K562 (cell line): ENCODE measurements around the gene DNMT3A. TPM values are rescaled to one million over a fixed set of nuclear protein-coding genes. Genes with fewer than 3 reads are reported as not detected.

Experiments
- ATAC-seq: fragments of 200-7000 bp; cut with Tn5 transposase; 3 replicates; pipeline ENCODE4 v1.9.1; 2020; ENCODE audit warnings: moderate library complexity
- BruUV-seq: library from RNA; stranded (reverse); fragments of 400-500 nt; replicated peaks from 2 replicates; lab custom pipeline; 2021; lab: Mats Ljungman, UMichigan
- CTCF ChIA-PET: fragments of 300-600 bp; formaldehyde crosslinking; extraction: SDS; loops from one replicate; lab custom pipeline; 2021; ENCODE audit warnings: low intra/inter-chr PET ratio; lab: Yijun Ruan, JAX
- POLR2A ChIA-PET: fragments of 300-600, 350-650 bp; sonication (Branson Sonifier 250); formaldehyde crosslinking; extraction: SDS; loops from one replicate; lab custom pipeline; 2021; ENCODE audit warnings: antibody characterized with exemption, inconsistent platforms; lab: Yijun Ruan, JAX
- DNase-seq, 4 experiments: peaks; one replicate each; pipeline versions ENCODE4 v3.0.0 to v3.0.0-alpha.2; 2011 to 2018; ENCODE audit warnings: low spot score in 3 of 4, mixed read lengths in 3 of 4; ENCODE audit errors: extremely low read depth in 1 of 4
- FAIRE-seq: peaks from 2 replicates; lab custom pipeline; 2011; peaks lifted over from hg19 to GRCh38; lab: Jason Lieb, UNC
- H2AFZ ChIP-seq: 2 replicates; pipeline ENCODE4 v1.6.0; 2011; ENCODE audit warnings: low read depth, low read length, control low read depth, inconsistent platforms
- H3K27ac ChIP-seq: fragments of 200-600 bp; 3 replicates; pipeline ENCODE4 v1.8.0; 2011; ENCODE audit warnings: low read depth, mild to moderate bottlenecking, control low read depth, inconsistent platforms, low read length, moderate library complexity, mixed read lengths; ENCODE audit errors: extremely low read depth
- H3K27me3 ChIP-seq, 2 experiments: fragments of 300-600 bp in 1 of 2; 2 replicates in 1 of 2; 3 replicates in 1 of 2; pipeline versions ENCODE4 v1.6.0 to v1.8.0; 2011; ENCODE audit warnings: inconsistent platforms in 2 of 2, low read length in 2 of 2, mild to moderate bottlenecking in 1 of 2, mixed read lengths in 1 of 2, moderate library complexity in 1 of 2; ENCODE audit not compliant: control insufficient read depth in 2 of 2, insufficient read depth in 2 of 2
- H3K36me3 ChIP-seq: fragments of 300-600 bp; 3 replicates; pipeline ENCODE4 v1.8.0; 2011; ENCODE audit warnings: mild to moderate bottlenecking, low read length, inconsistent platforms; ENCODE audit not compliant: control insufficient read depth, insufficient read depth
- H3K4me1 ChIP-seq, 2 experiments: fragments of 200-600 bp in 1 of 2; replicated peaks in 1 of 2; 2 replicates in 1 of 2; 3 replicates in 1 of 2; pipeline versions ENCODE4 v1.5.1 to v1.8.0; 2011; ENCODE audit warnings: inconsistent platforms in 2 of 2, low read length in 2 of 2, mild to moderate bottlenecking in 1 of 2, mixed read lengths in 1 of 2, moderate library complexity in 1 of 2; ENCODE audit not compliant: control insufficient read depth in 2 of 2, insufficient read depth in 2 of 2
- H3K4me2 ChIP-seq: 2 replicates; pipeline ENCODE4 v1.6.1; 2011; ENCODE audit warnings: low read length, control low read depth, inconsistent platforms, mixed read lengths; ENCODE audit not compliant: insufficient read depth
- H3K4me3 ChIP-seq: fragments of 200-600 bp; sonication (generic), shearing (Covaris generic); 2 replicates; pipeline ENCODE4 v1.5.1; 2016; ENCODE audit warnings: control low read depth, inconsistent platforms
- H3K79me2 ChIP-seq: fragments of 200-600 bp; 3 replicates; pipeline ENCODE4 v1.8.0; 2011; ENCODE audit warnings: low read length, inconsistent platforms; ENCODE audit not compliant: control insufficient read depth, insufficient read depth
- H3K9ac ChIP-seq, 2 experiments: 2 replicates each; pipeline versions ENCODE4 v1.6.0 to v1.6.1; 2011; ENCODE audit warnings: low read depth in 2 of 2, low read length in 2 of 2, control low read depth in 1 of 2, inconsistent platforms in 1 of 2, mild to moderate bottlenecking in 1 of 2, mixed read lengths in 1 of 2; ENCODE audit not compliant: insufficient read depth in 1 of 2
- H3K9me1 ChIP-seq: one replicate; pipeline ENCODE4 v1.6.0; 2011; ENCODE audit warnings: inconsistent platforms, mild to moderate bottlenecking, low read length, moderate library complexity; ENCODE audit not compliant: control insufficient read depth, insufficient read depth
- H3K9me3 ChIP-seq: replicated peaks from 2 replicates; pipeline ENCODE4 v1.5.1; 2011; ENCODE audit warnings: low read depth, low read length, inconsistent platforms; ENCODE audit not compliant: control insufficient read depth, insufficient read depth
- H4K20me1 ChIP-seq: replicated peaks from 2 replicates; pipeline ENCODE4 v1.6.1; 2011; ENCODE audit warnings: low read length, inconsistent platforms, mixed read lengths; ENCODE audit not compliant: control insufficient read depth, insufficient read depth
- BRCA1 ChIP-seq, 2 experiments: fragments of 450-650 bp in 1 of 2; sonication (generic) in 1 of 2; formaldehyde crosslinking in 1 of 2; IDR thresholded peaks; 2 replicates each; pipeline versions ENCODE4 v1.5.0 to v1.6.1; 2017 to 2020; ENCODE audit warnings: mild to moderate bottlenecking in 1 of 2, missing genetic modification reagents in 1 of 2
- CHD4 ChIP-seq: fragments of 200-600 bp; sonication (generic); IDR thresholded peaks from 3 replicates; pipeline ENCODE4 v1.6.1; 2012; ENCODE audit warnings: low read depth, mild to moderate bottlenecking, mixed read lengths, low read length, inconsistent platforms; ENCODE audit not compliant: insufficient read depth, insufficient replicate concordance, poor library complexity, severe bottlenecking
- ELK1 ChIP-seq: sonication (generic); formaldehyde crosslinking; IDR thresholded peaks from 2 replicates; pipeline ENCODE4 v1.8.1; 2022; ENCODE audit warnings: missing genetic modification reagents
- FOXA1 ChIP-seq: fragments of 450-650 bp; IDR thresholded peaks from 2 replicates; pipeline ENCODE4 v1.6.1; 2016; ENCODE audit warnings: mild to moderate bottlenecking, borderline replicate concordance
- FOXK2 ChIP-seq, 2 experiments: fragments of 450-650 bp; IDR thresholded peaks in 1 of 2; conservative IDR thresholded peaks in 1 of 2; 2 replicates each; pipeline ENCODE4 v1.6.1; 2016; ENCODE audit warnings: low read depth in 2 of 2, mild to moderate bottlenecking in 1 of 2
- MCM2 ChIP-seq: fragments of 450-650 bp; IDR thresholded peaks from 2 replicates; pipeline ENCODE4 v1.6.1; 2017; ENCODE audit warnings: low read depth, mild to moderate bottlenecking
- MTA2 ChIP-seq: fragments of 450-650 bp; IDR thresholded peaks from 2 replicates; pipeline ENCODE4 v1.6.1; 2016; ENCODE audit warnings: low read depth
- NFATC3 ChIP-seq: fragments of 450-650 bp; IDR thresholded peaks from 2 replicates; pipeline ENCODE4 v1.6.1; 2017; ENCODE audit warnings: mild to moderate bottlenecking
- PHB2 ChIP-seq: fragments of 450-650 bp; IDR thresholded peaks from 2 replicates; pipeline ENCODE4 v1.6.1; 2017; ENCODE audit warnings: low read depth
- SAFB ChIP-seq: fragments of 200-400 bp; formaldehyde crosslinking; IDR thresholded peaks from 2 replicates; pipeline ENCODE4 v1.6.1; 2017; ENCODE audit warnings: low read depth, low read length, borderline replicate concordance
- SMAD2 ChIP-seq: fragments of 150-350 bp; IDR thresholded peaks from 2 replicates; pipeline ENCODE4 v1.6.1; 2014; ENCODE audit warnings: low read depth, mild to moderate bottlenecking, low read length
- SMARCE1 ChIP-seq: fragments of 450-650 bp; IDR thresholded peaks from 2 replicates; pipeline ENCODE4 v1.7.1; 2016; ENCODE audit warnings: mild to moderate bottlenecking
- ZNF146 ChIP-seq: IDR thresholded peaks from one replicate; pipeline ENCODE4 v1.6.1; 2018; ENCODE audit warnings: missing compliant biosample characterization; ENCODE audit not compliant: unreplicated experiment
- ZNF584 ChIP-seq: fragments of 200-800 bp; sonication (Bioruptor generic); IDR thresholded peaks from 2 replicates; pipeline ENCODE4 v1.6.1; 2016; ENCODE audit warnings: low read depth, mild to moderate bottlenecking, missing genetic modification characterization, missing compliant biosample characterization
- ZNF75A ChIP-seq: fragments of 450-650 bp; formaldehyde crosslinking; IDR thresholded peaks from 2 replicates; pipeline ENCODE4 v1.4.0; 2020; ENCODE audit warnings: mild to moderate bottlenecking
- WGBS: fragments of 100-300 bp; shearing (Covaris generic); methylation state at CpG from one replicate; pipeline ENCODE4 v1.1.6; 2016; ENCODE audit warnings: low coverage, mixed read lengths; ENCODE audit not compliant: insufficient coverage; ENCODE audit errors: missing lambda C conversion rate; 5-methylcytosine and 5-hydroxymethylcytosine counted together
- in situ Hi-C: fragments of 300-500 bp; cut with MboI; formaldehyde crosslinking; loops from 4 replicates; pipeline ENCODE4 v1.15.0; 2018; ENCODE audit warnings: inconsistent platforms, mixed read lengths
- intact Hi-C: fragments of 100-400 bp; cut with micrococcal nuclease; formaldehyde crosslinking; loops from 2 replicates; pipeline ENCODE4 v1.14.2; 2022
- polyA plus RNA-seq, 8 experiments: library from polyadenylated mRNA; depleted of rRNA in 4 of 8; stranded (reverse) in 5 of 8; unstranded in 3 of 8; fragments of >200 nt; fragmentation: Nextera tagmentation in 2 of 8; fragmentation: Illumina TruSeq in 1 of 8; extraction: Ambion mirVana in 2 of 8; extraction: Trizol in 1 of 8; gene quantifications; 2 replicates each; pipeline versions ENCODE4 v1.2.1 to v1.2.3, GENCODE V29; 2011 to 2014; ENCODE audit warnings: inconsistent platforms in 1 of 8, missing spikeins in 1 of 8
- total RNA-seq, 7 experiments: library from RNA; depleted of rRNA in 6 of 7; stranded (reverse); fragments of >200 nt in 6 of 7; fragmentation: Illumina TruSeq in 2 of 7; extraction: Trizol in 2 of 7; gene quantifications; 2 replicates each; pipeline versions ENCODE4 v1.2.1 to v1.2.3, GENCODE V29; 2011 to 2021; ENCODE audit warnings: low replicate concordance in 1 of 7
- TF ChIP-seq, protein P1 (sequence below): fragments of 250-450 bp; sonication (Bioruptor Pico); IDR thresholded peaks from 2 replicates; pipeline ENCODE4 v1.4.0; 2020; ENCODE audit warnings: mild to moderate bottlenecking

The DNMT3A gene
- total and polyA plus RNA-seq, 9 of the 15 experiments (the other 6 are each of a cell fraction or from before 2014, with no cell fraction given), result 3.0 to 16.0 (median 6.1) TPM

DNA sequence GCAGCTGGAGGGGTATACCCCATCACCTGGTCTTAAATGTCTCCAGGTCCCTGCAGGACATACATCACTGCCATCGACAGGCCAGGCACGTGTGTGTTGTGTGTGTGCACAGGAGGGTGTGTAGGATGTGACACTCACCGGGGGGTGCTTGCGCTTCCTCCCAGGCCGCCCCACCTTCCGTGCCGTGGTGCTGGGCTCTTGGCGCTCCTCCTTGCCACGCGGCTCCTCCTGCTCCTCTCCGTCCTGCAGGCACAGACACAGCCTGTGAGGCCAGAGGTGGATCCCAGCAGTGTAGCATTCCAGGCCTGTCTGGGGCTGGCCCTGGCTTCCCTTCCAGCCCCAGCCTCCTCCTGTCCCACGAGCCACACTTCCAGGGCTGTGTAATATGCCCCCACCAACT, 41.7 kb downstream of the DNMT3A start:
- no peaks in the 10 kb centered on the region for H3K79me2 ChIP-seq
- no peak overlapping the region for H2AFZ ChIP-seq
- in situ Hi-C loops, result no loop called here
- ChIA-PET POLR2A (interaction anchor here (0.6 kb wide), 1 partner anchor 86 kb away, joined by 3 read pairs; no protein-coding TSS in a partner anchor), CTCF (no interaction called here)
- ATAC-seq (no peak), DNase-seq (no peak), FAIRE-seq (no peak)
- H3K9me1 ChIP-seq, result no peaks in the 10 kb centered on the region
- H3K27me3 ChIP-seq, result peaks cover 15 to 50% of the 10 kb centered on the region in 2 experiments
- H3K27ac ChIP-seq, result no peak overlapping the region
- no peak overlapping the region for H3K4me3 ChIP-seq
- peaks cover 7% of the 10 kb centered on the region; the same call in 1 of the 2 replicates for H4K20me1 ChIP-seq
- H3K4me2 ChIP-seq, result no peak overlapping the region
- H3K36me3 ChIP-seq, result no peaks in the 10 kb centered on the region
- intact Hi-C loops, result loop anchor here (10.0 kb wide), 1 partner anchor 365 kb away; no protein-coding TSS in a partner anchor
- peaks cover 0 to 12% of the 10 kb centered on the region in 2 experiments; a peak in 2 of 5 replicates for H3K4me1 ChIP-seq
- TF ChIP-seq ELK1 (CRISPR knock-in tag) (no peak), ZNF584 (no peak), MCM2 (no peak), ZNF146 (CRISPR knock-in tag) (no peak), FOXA1 (no peak), FOXK2 (conservative IDR thresholded peaks at IDR 0.05 in 1 of 2, IDR thresholded peaks at IDR 0.05 in 1 of 2; ENCODE audit: low read depth in 2 of 2) (no peak), SMARCE1 (no peak), ZNF75A (no peak), MTA2 (no peak), CHD4 (no peak), SAFB (no peak), NFATC3 (no peak), PHB2 (no peak), SMAD2 (no peak), BRCA1 (IDR thresholded peaks at IDR 0.05) (no peak), BRCA1 (CRISPR knock-in tag; IDR thresholded peaks at IDR 0.05) (no peak)
- TF ChIP-seq, protein P1, sequence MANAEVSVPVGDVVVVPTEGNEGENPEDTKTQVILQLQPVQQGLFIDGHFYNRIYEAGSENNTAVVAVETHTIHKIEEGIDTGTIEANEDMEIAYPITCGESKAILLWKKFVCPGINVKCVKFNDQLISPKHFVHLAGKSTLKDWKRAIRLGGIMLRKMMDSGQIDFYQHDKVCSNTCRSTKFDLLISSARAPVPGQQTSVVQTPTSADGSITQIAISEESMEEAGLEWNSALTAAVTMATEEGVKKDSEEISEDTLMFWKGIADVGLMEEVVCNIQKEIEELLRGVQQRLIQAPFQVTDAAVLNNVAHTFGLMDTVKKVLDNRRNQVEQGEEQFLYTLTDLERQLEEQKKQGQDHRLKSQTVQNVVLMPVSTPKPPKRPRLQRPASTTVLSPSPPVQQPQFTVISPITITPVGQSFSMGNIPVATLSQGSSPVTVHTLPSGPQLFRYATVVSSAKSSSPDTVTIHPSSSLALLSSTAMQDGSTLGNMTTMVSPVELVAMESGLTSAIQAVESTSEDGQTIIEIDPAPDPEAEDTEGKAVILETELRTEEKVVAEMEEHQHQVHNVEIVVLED, result no peak
- H3K9ac ChIP-seq, result no peak overlapping the region
- no TSS peak for BruUV-seq
- no peaks in the 10 kb centered on the region for H3K9me3 ChIP-seq
- WGBS, result 22% methylated on average over 7 of the region's 12 CpGs
